Eye (tissue), 1 donor: Measurements from ENCODE around the gene SPRY4.
"Not testable (repeated sequence)": the region's sequence is repeated elsewhere in the genome, so short reads cannot be mapped to it uniquely, and the experiment has no call there.

Source experiments
- DNase-seq: peaks from one replicate; pipeline ENCODE4 v3.0.0-alpha.2; 2015

Gene SPRY4

GRCh38 chr5:142333749-142334148 is 8.9 kb upstream of the SPRY4 start:
- not testable (repeated sequence) for DNase-seq

- no peak for DNase-seq
These were observed 5.6 kb upstream of the SPRY4 start for GRCh38 chr5:142330444-142330843.

GRCh38 chr5:142330026-142330425 is 5.2 kb upstream of the SPRY4 start:
- no peak for DNase-seq

- DNase-seq: peak; percentile 34
These were observed 2.5 kb upstream of the SPRY4 start for GRCh38 chr5:142327111-142327842.

GRCh38 chr5:142326480-142326938 is 1.7 kb upstream of the SPRY4 start:
- peak; percentile 43 for DNase-seq

- DNase-seq: peak; percentile 80
These were observed 1.1 kb upstream of the SPRY4 start for GRCh38 chr5:142325725-142326479.

GRCh38 chr5:142324136-142324870 is 518 bp downstream of the SPRY4 start:
- DNase-seq: peak; percentile 66

GRCh38 chr5:142323480-142324135 is 1.2 kb downstream of the SPRY4 start:
- DNase-seq: no peak

GRCh38 chr5:142322747-142323479 is 1.9 kb downstream of the SPRY4 start:
- DNase-seq: peak; percentile 52

- no peak for DNase-seq
These were observed 2.4 kb downstream of the SPRY4 start for GRCh38 chr5:142322403-142322746.

GRCh38 chr5:142320851-142321560 is 3.8 kb downstream of the SPRY4 start:
- DNase-seq: peak; percentile 74

- peak; percentile 39 for DNase-seq
These were observed 4.4 kb downstream of the SPRY4 start for GRCh38 chr5:142320430-142320738.

GRCh38 chr5:142319560-142320429 is 5.0 kb downstream of the SPRY4 start:
- DNase-seq: peak; percentile 30

GRCh38 chr5:142319105-142319504 is 5.7 kb downstream of the SPRY4 start:
- no peak for DNase-seq

- DNase-seq: peak; percentile 23
These were observed 7.1 kb downstream of the SPRY4 start for GRCh38 chr5:142317753-142318152.

GRCh38 chr5:142317173-142317572 is 7.6 kb downstream of the SPRY4 start:
- DNase-seq: no peak

GRCh38 chr5:142316681-142317080 is 8.1 kb downstream of the SPRY4 start:
- peak; percentile 15 for DNase-seq

- DNase-seq: peak; percentile 73
These were observed 8.8 kb downstream of the SPRY4 start for GRCh38 chr5:142316051-142316450.

GRCh38 chr5:142315096-142315900 is 9.5 kb downstream of the SPRY4 start:
- DNase-seq: no peak

- DNase-seq: no peak
These were observed 10.2 kb downstream of the SPRY4 start for GRCh38 chr5:142314606-142315005.
